HAP-1 (cell line): ENCODE measurements around the gene PGF.

ENCODE experiments used
- DNase-seq, 2 experiments: peaks; one replicate each; pipeline ENCODE4 v3.0.0-alpha.2; 2016 to 2020; ENCODE audit warnings: low spot score in 2 of 2
- H3K27me3 ChIP-seq: fragments of 250-450 bp; sonication (Bioruptor Pico); 2 replicates; pipeline ENCODE4 v1.5.1; 2020; ENCODE audit warnings: low read depth, mild to moderate bottlenecking, moderate library complexity
- H3K36me3 ChIP-seq: fragments of 250-450 bp; sonication (Bioruptor Pico); replicated peaks from 2 replicates; pipeline ENCODE4 v1.5.1; 2020; ENCODE audit warnings: mild to moderate bottlenecking
- H3K4me1 ChIP-seq: fragments of 250-450 bp; sonication (Bioruptor Pico); 2 replicates; pipeline ENCODE4 v1.5.1; 2020; ENCODE audit warnings: mild to moderate bottlenecking
- H3K4me3 ChIP-seq: fragments of 250-450 bp; sonication (Bioruptor Pico); 2 replicates; pipeline ENCODE4 v1.5.1; 2020; ENCODE audit warnings: mild to moderate bottlenecking, moderate library complexity
- H3K9me3 ChIP-seq: fragments of 250-450 bp; sonication (Bioruptor Pico); 2 replicates; pipeline ENCODE4 v1.5.1; 2020; ENCODE audit warnings: mild to moderate bottlenecking, moderate library complexity
- in situ Hi-C: fragments of 300-500 bp; cut with MboI; formaldehyde crosslinking; loops from 3 replicates; pipeline ENCODE4 v1.14.3; 2020; ENCODE audit warnings: low sequenced_read_pairs, inconsistent platforms, mixed read lengths

The PGF gene

DNA sequence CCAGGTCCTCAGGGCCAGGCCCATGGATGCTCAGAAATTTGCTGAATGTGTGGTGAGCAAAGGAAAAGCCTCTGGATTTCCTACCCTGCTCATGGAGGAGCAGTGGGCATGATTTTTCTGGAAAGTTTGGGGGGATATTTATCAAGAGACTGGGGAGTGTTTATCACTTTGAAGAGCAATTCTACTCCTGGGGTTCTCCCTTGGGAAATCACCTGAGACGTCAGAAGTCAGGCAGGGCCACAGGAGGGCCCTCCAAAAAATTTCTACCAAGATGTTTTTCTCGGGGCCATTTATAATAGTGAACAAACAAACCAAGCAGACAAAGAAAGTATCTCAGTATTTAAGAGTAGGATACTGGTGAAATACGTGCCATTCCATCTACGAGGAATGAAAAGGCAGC lies 27.3 kb upstream of the PGF start:
- no peak overlapping the region for H3K4me3 ChIP-seq
- no peak for DNase-seq
- H3K4me1 ChIP-seq: no peaks in the 10 kb centered on the region
- H3K27me3 ChIP-seq: no peaks in the 10 kb centered on the region
- no peaks in the 10 kb centered on the region for H3K9me3 ChIP-seq
- in situ Hi-C loops: no loop called here
- no peaks in the 10 kb centered on the region for H3K36me3 ChIP-seq

DNA sequence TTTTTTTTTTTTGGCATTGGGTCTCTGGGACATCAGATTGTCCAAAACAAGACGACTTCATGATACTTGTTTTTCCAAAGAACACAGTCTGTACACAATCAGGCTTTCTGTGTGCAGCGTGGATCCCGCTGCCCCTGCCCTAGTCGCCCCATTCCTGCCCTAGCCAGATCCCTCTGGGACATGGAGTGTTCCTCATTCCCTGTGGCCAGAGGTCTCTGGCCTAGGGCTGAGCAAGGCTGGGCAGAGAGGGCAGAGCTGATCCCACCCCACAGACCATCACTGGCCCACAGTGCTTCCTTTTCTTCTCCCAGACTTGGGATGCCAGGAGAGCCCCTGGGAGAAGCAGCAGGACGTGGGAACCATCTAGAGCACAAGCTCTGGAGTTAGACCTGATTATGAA lies 26.4 kb upstream of the PGF start:
- Histone ChIP-seq H3K4me3 (no peak overlapping the region), H3K27me3 (no peaks in the 10 kb centered on the region), H3K36me3 (no peaks in the 10 kb centered on the region), H3K4me1 (no peaks in the 10 kb centered on the region), H3K9me3 (no peaks in the 10 kb centered on the region)
- in situ Hi-C loops: no loop called here
- no peak for DNase-seq

DNA sequence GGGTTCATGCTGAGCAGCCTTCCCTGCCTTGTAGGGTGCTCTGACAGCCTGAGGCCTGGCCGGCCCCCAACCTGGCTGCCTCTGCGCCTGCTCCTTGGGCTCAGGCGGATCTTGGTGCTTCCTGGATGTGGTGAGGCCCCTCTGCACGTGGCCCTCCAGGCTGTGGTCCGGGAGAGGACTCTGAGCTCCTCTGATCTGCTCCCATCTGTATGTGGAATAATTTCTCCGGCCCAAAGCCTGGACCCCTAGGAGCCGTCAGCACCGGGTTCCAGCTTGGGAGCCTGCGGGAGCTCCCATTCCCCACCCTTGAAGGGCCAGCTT lies 26.0 kb upstream of the PGF start:
- H3K36me3 ChIP-seq: no peaks in the 10 kb centered on the region
- no peaks in the 10 kb centered on the region for H3K4me1 ChIP-seq
- no peak for DNase-seq
- H3K27me3 ChIP-seq: no peaks in the 10 kb centered on the region
- H3K4me3 ChIP-seq: no peak overlapping the region
- H3K9me3 ChIP-seq: no peaks in the 10 kb centered on the region
- in situ Hi-C loops: no loop called here

DNA sequence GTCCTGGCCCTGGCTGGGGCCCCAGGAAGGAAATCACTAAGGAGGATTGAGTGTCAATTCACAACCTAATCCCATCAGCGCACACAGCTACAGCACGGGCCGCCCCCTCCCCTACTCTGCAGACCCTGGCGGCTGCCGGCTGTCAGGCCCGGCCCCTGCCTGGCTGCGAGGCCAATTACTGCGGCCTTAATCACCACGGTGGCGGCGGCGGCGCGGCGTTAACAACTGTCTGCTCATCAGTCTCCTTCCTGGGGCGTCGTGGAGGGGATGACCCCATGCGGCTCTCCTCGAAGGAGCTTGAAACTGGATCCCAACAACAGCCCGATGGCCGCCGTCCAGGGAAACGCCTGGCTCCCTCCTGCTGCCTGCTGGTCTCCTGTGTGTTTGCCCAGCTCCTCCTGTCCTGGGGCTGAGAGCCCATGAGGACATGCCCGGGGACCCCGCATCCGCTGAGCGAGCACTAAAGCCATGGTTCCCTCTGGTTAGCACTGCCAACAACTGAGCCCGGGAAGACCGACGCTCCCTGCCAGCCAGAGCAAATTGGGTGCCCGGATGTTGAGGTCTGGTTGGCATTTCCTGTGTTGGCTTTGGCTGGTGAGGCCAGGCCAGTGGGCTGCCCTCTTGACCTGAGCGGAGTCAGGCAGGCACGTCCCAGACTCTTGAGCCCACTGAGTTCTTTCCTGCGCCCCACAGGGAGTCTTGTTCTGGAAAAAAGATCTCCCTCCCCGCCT lies 25.5 kb upstream of the PGF start:
- H3K4me1 ChIP-seq: no peaks in the 10 kb centered on the region
- in situ Hi-C loops: no loop called here

DNA sequence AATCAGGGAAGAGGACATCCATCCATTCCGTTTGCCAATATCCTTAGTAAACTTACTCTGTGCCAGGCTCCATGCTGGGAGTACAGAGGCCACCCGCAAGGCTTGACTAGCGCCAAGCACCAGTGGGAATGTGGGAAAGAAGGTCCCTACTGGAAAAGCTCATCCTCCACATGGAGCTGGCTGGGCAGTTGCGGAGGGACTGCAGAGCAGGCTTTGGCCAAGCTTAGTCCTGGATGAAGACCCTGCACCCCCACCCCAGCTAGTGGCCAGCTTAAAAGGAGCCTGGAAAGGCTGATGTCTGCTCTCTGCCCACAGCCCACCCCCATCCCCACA lies 25.0 kb upstream of the PGF start:
- no peak overlapping the region for H3K4me3 ChIP-seq
- H3K27me3 ChIP-seq: no peaks in the 10 kb centered on the region
- no peak for DNase-seq
- H3K9me3 ChIP-seq: no peaks in the 10 kb centered on the region
- no peaks in the 10 kb centered on the region for H3K36me3 ChIP-seq
- H3K4me1 ChIP-seq: no peaks in the 10 kb centered on the region
- in situ Hi-C loops: no loop called here

More for the DNA sequence above, 25.5 kb upstream of the PGF start:
- Histone ChIP-seq H3K4me3 (no peak overlapping the region), H3K36me3 (no peaks in the 10 kb centered on the region), H3K27me3 (no peaks in the 10 kb centered on the region), H3K9me3 (no peaks in the 10 kb centered on the region)
- DNase-seq: no peak

DNA sequence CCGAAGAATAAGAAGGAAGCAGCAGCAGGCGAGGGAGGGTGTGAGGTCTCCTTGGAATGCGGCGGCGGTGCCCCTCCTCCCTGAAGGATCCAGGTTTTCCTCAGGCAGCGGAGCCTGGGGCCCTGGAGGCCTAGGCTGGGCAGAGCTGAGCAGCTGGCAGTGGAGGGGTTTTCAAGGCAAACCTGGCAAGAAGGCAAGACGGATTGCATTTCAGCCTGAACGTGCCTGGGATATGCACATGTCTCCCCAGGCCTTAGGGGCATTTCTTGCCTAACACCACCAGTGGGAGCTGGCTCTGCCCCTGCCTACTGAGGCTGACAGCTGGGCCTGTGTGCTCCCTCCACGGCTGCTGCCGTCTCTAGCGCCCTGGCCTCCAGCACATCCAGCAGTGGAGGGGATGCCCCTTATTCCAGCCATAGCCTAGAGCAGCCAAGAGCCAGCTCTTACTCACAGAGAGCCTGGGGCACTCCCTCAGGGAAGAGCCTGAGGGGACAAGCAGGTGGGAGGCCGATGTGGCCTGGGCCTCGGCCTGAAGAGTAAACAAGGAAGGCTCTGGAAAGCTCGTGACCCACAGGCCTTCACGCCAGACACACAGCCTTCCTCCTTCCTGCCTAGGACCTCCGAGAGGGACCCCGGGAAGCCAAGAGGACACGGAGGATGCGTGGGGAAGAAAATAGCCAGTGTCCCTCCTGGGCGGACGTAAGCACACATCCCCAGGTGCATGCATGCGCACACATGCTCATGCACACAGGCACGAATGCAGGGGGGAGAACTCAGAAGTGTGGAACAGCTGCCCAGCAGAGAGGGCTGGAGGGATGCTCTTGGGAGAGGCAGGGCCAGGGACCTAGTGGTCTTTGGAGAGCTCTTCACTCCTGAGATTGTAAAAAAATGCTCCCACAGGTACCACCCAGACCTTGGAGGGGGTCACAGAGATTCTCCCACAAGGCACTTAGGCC lies 24.3 kb upstream of the PGF start:
- no peak for DNase-seq
- Histone ChIP-seq H3K36me3 (no peaks in the 10 kb centered on the region), H3K4me1 (no peaks in the 10 kb centered on the region), H3K4me3 (no peak overlapping the region), H3K27me3 (no peaks in the 10 kb centered on the region), H3K9me3 (no peaks in the 10 kb centered on the region)
- in situ Hi-C loops: no loop called here

DNA sequence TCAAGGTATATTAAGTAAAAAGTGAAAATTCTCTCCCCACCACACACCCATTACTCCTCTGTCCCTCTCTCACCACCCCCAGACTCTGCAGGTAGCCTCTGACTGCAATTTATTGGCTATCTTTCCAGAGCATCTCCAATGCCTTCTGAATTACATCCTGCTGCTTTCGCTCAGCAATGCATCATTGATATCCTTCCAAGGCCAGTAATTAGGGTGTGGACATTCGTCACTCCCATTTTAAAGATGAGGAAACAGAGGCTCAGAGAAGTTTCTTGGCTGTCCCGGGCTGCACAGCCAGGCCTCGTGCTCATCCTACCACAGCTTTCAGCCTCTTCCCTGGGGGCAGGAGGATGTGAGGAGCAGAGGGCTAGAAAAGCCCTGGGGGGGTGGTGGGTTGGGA lies 23.6 kb upstream of the PGF start:
- no peaks in the 10 kb centered on the region for H3K9me3 ChIP-seq
- H3K4me1 ChIP-seq: no peaks in the 10 kb centered on the region
- H3K36me3 ChIP-seq: no peaks in the 10 kb centered on the region
- DNase-seq: no peak
- no peak overlapping the region for H3K4me3 ChIP-seq
- in situ Hi-C loops: no loop called here
- no peaks in the 10 kb centered on the region for H3K27me3 ChIP-seq

DNA sequence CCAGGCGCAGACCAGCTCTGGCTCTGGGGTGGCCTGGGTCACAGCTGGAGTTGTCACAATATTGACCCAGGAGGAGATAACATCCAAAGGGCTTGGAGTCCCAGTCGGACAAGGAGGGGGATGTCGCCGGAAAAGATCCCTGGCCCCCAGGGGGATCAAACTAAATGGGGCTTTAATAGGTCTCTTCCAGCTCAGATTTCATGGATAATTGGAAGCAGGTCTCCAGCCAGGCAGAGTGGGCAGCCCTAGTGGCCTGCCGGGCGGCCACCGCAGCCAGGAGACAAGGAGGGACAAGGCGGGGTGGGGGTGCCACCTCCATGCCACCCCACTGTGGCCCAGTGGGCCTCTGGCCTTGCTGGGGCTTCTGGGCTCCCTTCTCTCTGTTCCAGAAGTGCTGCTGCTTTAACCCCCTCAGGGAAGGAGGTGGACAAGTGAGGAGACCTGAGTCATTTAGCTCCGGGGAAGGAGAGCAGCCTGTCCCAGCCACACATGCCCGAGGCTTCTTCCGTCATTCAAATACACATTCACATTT lies 23.1 kb upstream of the PGF start:
- H3K4me1 ChIP-seq: no peaks in the 10 kb centered on the region
- H3K4me3 ChIP-seq: no peak overlapping the region
- in situ Hi-C loops: no loop called here
- H3K27me3 ChIP-seq: no peaks in the 10 kb centered on the region
- no peaks in the 10 kb centered on the region for H3K9me3 ChIP-seq
- H3K36me3 ChIP-seq: no peaks in the 10 kb centered on the region
- no peak for DNase-seq

DNA sequence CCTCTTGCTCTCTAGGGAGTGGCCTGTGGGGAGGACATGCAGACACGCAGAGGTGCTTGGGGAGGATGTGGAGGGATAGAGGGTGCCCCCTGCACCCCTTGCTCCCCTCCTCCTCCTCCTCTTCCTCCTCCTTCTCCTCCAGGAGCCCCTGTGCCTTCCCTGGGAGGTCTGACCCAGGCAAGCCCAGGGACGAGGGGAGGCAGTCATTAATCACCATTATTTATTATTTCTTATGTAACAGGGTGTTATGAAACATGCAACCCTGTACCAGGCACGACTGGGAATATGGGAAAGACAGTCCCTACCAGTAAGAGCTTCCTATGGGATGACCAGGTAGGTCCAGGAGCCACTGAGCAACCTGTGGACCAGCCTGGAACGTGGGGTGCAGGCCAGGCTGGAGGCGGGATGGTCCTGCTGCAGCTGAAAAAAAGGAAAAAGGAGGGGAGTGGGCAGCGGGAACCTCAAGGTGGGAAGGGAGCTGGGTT lies 22.5 kb upstream of the PGF start:
- in situ Hi-C loops: no loop called here
- Histone ChIP-seq H3K27me3 (no peaks in the 10 kb centered on the region), H3K4me3 (no peak overlapping the region), H3K36me3 (no peaks in the 10 kb centered on the region), H3K9me3 (no peaks in the 10 kb centered on the region), H3K4me1 (no peaks in the 10 kb centered on the region)
- DNase-seq: no peak

DNA sequence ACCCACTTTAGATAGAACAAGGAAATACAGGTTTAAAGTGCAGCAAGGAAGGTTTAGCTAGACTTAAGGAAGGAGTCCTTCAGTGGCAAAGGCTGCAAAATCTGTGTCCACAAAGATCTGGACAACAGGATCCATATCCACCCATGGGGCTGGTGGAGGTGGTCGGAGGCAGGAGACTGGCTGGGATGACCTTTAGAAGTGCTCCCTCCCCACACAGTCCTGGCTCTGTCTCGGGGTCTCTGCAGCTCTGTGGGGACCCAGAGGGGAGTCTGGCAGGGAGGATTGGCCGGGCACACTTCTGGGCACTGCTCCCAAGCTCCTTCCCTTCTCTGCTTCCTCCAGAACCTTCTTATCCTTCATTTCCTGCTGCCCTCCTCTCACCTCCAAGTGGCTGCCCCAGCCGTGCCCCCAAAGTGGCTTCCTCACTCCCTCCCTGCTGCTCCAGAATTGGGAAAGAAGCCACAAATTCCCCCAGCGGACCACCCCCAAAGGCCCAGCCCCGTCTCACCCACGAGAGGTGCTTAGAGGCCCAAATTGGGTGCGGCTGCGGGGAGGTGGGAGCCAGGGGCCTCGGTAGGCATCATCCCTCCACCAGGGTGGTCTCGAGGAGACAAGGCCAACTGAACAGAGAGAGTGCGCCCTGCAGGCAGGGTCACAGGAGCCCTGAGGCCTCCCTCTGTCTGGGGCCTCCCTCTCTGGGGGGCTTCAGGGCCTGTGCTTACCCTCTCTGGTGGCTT lies 21.9 kb upstream of the PGF start:
- in situ Hi-C loops: no loop called here

DNA sequence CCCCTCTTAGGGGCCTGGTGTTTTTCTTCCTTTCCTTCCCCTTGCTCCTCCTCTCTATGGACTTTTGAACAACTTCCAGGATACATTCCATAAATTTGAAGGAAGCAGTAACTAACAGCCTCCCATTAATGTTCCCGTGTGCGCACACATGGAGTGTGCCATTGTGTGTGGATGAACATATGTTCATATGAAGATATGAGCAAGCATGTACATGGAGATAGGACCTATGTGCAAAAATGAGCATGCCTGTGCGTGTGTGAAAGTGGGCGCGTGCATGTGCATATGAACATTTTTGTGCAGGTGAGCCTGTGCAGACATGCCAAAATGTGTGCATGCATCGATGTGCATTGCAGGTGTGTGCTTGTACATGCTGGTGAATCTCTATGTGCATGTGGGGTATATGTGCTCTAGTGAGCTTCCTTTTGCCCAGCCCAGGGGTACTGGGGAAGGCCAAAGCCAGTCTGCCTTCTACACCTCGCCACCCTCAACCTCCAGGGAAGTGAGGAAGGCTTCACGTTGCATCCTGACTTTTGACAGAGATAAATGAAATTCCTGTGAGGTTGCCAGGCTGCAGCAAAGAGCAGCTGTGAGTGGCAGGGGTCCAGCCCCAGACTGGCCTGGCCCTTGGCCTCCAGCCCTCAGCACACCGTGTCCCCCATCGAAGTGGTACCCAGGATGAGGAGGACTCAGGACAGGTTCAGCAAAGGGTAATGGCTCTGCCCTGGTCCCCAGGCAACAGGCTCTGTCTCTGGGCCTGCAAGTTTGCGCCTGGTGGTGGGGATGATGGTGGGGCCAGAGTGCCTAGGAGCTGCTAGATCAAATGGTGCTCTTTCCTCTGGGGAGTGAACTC lies 21.1 kb upstream of the PGF start:
- Histone ChIP-seq H3K4me1 (no peaks in the 10 kb centered on the region), H3K36me3 (no peaks in the 10 kb centered on the region), H3K27me3 (no peaks in the 10 kb centered on the region), H3K4me3 (no peak overlapping the region), H3K9me3 (no peaks in the 10 kb centered on the region)
- DNase-seq: no peak
- in situ Hi-C loops: no loop called here

More for the DNA sequence above, 21.9 kb upstream of the PGF start:
- no peak for DNase-seq
- Histone ChIP-seq H3K36me3 (no peaks in the 10 kb centered on the region), H3K27me3 (no peaks in the 10 kb centered on the region), H3K4me1 (no peaks in the 10 kb centered on the region), H3K4me3 (no peak overlapping the region), H3K9me3 (no peaks in the 10 kb centered on the region)

DNA sequence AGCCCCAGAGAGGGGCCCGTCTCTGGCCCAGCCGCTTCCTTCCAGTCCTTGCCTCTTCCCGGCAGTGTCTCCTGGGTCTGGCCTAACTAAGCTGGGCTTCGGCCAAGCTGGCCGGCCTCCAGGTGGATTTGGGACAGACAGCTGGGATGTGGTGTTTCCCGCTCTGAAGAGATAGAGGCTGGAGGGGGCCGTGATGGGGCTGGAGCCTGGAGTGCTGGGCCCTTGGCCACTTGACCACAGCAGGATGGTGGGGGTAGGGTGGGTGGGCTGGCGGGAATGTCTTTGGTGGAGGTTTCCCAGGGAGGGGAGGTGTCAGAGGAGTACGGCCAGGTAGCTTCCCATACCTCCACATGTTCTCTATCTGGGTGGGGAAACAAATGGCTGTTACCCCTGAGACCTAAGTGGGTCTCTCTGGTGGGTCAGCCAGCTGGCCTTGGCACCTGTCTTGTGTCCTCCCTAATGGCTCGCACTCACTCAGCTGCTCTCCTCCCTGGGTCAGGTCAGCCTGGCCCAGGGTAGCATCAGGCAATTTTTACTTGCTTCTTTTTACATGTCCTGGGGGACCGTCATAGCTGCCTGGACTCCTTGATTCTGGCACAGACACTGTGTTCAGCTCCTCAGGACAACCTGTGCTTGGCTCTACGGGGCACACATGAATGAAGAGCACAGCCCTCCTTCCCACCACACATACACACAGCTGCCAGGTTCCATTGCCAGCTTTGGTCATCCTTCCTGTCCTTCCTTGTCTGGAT lies 19.8 kb upstream of the PGF start:
- Histone ChIP-seq H3K27me3 (no peaks in the 10 kb centered on the region), H3K4me1 (no peaks in the 10 kb centered on the region), H3K36me3 (no peaks in the 10 kb centered on the region), H3K4me3 (no peak overlapping the region), H3K9me3 (no peaks in the 10 kb centered on the region)
- no peak for DNase-seq
- in situ Hi-C loops: no loop called here
